Gastrocnemius medialis (tissue), 4 donors: Measurements from ENCODE around the gene KDELR1. TPM values are rescaled to one million over a fixed set of nuclear protein-coding genes. Genes with fewer than 3 reads are reported as not detected.

Source experiments
- ATAC-seq, 2 donors: fragments of 150-250 bp; one replicate each; pipeline ENCODE4 v1.9.1; 2016
- DNase-seq, 2 donors: peaks; one replicate each; pipeline ENCODE4 v3.0.0-alpha.2; 2019
- H3K27ac ChIP-seq, 4 donors: fragments of 200-600 bp; sonication (generic); 1 replicate in 1 of 4; 2 replicates in 3 of 4; pipeline ENCODE4 v1.5.1; 2016 to 2018; ENCODE audit warnings: mild to moderate bottlenecking in 2 of 4, moderate library complexity in 1 of 4
- H3K27me3 ChIP-seq, 3 donors: fragments of 200-600 bp; sonication (generic) in 2 of 3; 1 replicate in 1 of 3; 2 replicates in 2 of 3; pipeline versions ENCODE4 v1.5.1 to v1.6.0; 2016 to 2019; ENCODE audit warnings: mild to moderate bottlenecking in 1 of 3, moderate library complexity in 1 of 3
- H3K36me3 ChIP-seq, 2 donors: fragments of 200-600 bp; sonication (generic) in 1 of 2; one replicate each; pipeline ENCODE4 v1.5.1; 2017 to 2018
- H3K4me1 ChIP-seq, 2 donors: fragments of 200-600 bp; sonication (generic) in 1 of 2; one replicate each; pipeline ENCODE4 v1.5.1; 2016 to 2017; ENCODE audit warnings: mild to moderate bottlenecking in 2 of 2
- H3K4me3 ChIP-seq, 4 donors: fragments of 200-600 bp; sonication (generic) in 3 of 4; 1 replicate in 1 of 4; 2 replicates in 3 of 4; pipeline ENCODE4 v1.5.1; 2016 to 2019; ENCODE audit warnings: mild to moderate bottlenecking in 2 of 4
- H3K9me3 ChIP-seq, 3 donors: fragments of 200-600 bp; sonication (generic) in 2 of 3; 1 replicate in 1 of 3; 2 replicates in 2 of 3; pipeline ENCODE4 v1.5.1; 2016 to 2019
- POLR2A ChIP-seq, 2 donors: fragments of 450-650 bp; IDR thresholded peaks; one replicate each; pipeline ENCODE4 v1.6.1; 2017; ENCODE audit warnings: antibody characterized with exemption in 2 of 2, mild to moderate bottlenecking in 2 of 2, moderate library complexity in 2 of 2
- in situ Hi-C, 4 donors: fragments of 200-750 bp; cut with MboI; loops; one replicate each; pipeline versions ENCODE4 v1.15.0 to v1.8.0; 2017; ENCODE audit warnings: low sequenced_read_pairs in 4 of 4
- intact Hi-C: fragments of 100-400 bp; cut with DNase I; formaldehyde crosslinking; loops from one replicate; pipeline ENCODE4 v1.15.1; 2023; ENCODE audit warnings: low total_unique reads
- total RNA-seq, 4 donors: library from RNA; depleted of rRNA; stranded (reverse); fragments of >200 nt; gene quantifications; one replicate each; pipeline versions ENCODE4 v1.1.0 to v1.2.3, GENCODE V29; 2016
- TF ChIP-seq, protein P1 (sequence below), 5 experiments: fragments of 450-650 bp in 3 of 5; fragments of 200-600 bp in 2 of 5; sonication (generic) in 2 of 5; IDR thresholded peaks in 4 of 5; conservative IDR thresholded peaks in 1 of 5; 1 replicate in 4 of 5; 2 replicates in 1 of 5; pipeline ENCODE4 v1.5.1; 2016 to 2019; ENCODE audit warnings: antibody characterized with exemption in 5 of 5, mild to moderate bottlenecking in 3 of 5, moderate library complexity in 3 of 5

Gene KDELR1
- total RNA-seq, 4 donors from 2014 or later, result 44.9 to 64.7 (median 54.0) TPM

DNA sequence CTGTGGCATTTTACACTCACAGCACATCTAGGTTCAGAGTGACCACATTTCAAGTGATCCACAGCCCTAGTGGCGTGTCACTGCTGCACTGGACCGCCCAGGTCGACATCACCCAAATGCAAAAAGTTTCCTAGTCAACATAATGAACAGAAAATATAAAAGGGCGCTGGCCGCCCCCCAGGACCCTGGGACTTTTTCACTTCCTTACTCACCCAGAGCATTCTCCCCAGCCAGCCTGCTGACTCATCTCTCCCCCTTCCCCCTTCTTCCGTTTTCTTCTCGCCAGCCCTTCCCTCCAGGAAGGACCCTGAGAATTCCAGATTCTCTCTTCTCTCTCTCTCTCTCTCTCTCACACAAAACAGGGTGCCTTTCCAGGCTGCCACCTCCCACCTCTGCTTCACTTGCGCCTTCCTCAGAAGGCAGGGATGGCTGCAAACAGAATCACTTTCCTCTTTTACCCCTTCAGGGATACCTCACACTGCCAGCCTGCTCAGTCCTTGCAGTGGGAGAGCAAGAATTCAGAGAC lies 33.4 kb upstream of the KDELR1 start:
- in situ Hi-C loops (no loop called here), intact Hi-C loops (no loop called here)
- H3K9me3 ChIP-seq, result no peaks in the 10 kb centered on the region
- H3K4me1 ChIP-seq, result no peaks in the 10 kb centered on the region
- no peak overlapping the region for H3K27ac ChIP-seq
- ATAC-seq (no peak), DNase-seq (no peak)
- no peak for TF ChIP-seq POLR2A (IDR thresholded peaks at IDR 0.05)
- no peak overlapping the region for H3K4me3 ChIP-seq
- no peaks in the 10 kb centered on the region for H3K36me3 ChIP-seq
- H3K27me3 ChIP-seq, result no peaks in the 10 kb centered on the region

DNA sequence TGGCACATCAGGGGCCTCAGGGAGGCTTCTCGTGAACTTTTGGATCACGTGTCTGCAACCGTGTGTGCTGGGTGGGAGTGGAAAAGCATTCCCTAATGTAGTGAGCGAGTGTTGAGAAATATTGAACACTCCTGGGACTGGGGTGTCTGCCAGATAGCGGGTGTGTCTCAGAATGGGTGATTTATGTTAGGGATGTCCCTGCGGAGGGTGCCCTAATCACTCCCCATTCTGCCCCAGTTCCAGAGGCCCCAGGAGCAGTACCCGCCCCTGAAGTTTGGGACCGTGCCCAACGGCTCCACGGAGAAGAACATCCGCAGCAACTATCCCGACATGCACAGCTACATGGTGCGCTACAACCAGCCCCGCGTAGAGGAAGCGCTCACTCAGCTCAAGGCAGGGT lies 30.2 kb upstream of the KDELR1 start:
- H3K27me3 ChIP-seq, result peaks cover 3 to 7% (median 5%) of the 10 kb centered on the region in 3 donors
- H3K4me1 ChIP-seq, result no peaks in the 10 kb centered on the region
- ATAC-seq, result peak in 1 of 2 donors; percentile 30
- H3K36me3 ChIP-seq, result no peaks in the 10 kb centered on the region
- in situ Hi-C loops, result no loop called here
- H3K27ac ChIP-seq, result no peak overlapping the region
- H3K9me3 ChIP-seq, result no peaks in the 10 kb centered on the region
- no peak for TF ChIP-seq POLR2A (IDR thresholded peaks at IDR 0.05)
- TF ChIP-seq, protein P1, sequence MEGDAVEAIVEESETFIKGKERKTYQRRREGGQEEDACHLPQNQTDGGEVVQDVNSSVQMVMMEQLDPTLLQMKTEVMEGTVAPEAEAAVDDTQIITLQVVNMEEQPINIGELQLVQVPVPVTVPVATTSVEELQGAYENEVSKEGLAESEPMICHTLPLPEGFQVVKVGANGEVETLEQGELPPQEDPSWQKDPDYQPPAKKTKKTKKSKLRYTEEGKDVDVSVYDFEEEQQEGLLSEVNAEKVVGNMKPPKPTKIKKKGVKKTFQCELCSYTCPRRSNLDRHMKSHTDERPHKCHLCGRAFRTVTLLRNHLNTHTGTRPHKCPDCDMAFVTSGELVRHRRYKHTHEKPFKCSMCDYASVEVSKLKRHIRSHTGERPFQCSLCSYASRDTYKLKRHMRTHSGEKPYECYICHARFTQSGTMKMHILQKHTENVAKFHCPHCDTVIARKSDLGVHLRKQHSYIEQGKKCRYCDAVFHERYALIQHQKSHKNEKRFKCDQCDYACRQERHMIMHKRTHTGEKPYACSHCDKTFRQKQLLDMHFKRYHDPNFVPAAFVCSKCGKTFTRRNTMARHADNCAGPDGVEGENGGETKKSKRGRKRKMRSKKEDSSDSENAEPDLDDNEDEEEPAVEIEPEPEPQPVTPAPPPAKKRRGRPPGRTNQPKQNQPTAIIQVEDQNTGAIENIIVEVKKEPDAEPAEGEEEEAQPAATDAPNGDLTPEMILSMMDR (IDR thresholded peaks at IDR 0.05 in 4 of 5, conservative IDR thresholded peaks at IDR 0.05 in 1 of 5), result no peak
- no peak overlapping the region for H3K4me3 ChIP-seq
- no peak for DNase-seq
- intact Hi-C loops, result no loop called here

DNA sequence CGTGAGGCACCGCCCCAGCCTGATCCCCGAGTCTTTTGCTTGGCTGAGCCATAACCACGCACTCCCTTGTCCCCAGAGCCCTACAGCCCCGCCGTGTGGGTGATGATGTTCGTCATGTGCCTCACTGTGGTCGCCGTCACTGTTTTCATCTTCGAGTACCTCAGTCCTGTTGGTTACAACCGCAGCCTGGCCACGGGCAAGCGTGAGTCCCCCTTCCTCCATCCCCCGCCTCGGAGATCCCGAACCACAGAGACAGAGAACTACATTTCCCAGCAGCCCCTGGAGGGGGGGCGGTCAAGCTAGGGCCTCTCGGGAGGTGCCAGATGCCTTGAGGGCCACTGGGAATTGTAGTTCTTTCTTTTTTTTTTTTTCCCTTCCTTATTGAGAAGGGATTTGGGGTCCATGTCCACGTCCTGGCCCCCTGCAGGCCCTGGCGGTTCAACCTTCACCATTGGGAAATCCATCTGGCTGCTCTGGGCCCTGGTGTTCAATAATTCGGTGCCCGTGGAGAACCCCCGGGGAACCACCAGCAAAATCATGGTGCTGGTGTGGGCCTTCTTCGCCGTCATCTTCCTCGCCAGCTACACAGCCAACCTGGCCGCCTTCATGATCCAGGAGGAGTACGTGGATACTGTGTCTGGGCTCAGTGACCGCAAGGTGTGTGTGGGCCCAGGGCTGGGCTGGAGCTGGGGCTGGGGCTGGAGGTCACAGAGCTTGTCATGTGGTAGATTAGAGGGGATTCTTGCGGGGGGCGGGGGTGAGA lies 28.0 kb upstream of the KDELR1 start:
- peak; percentile 15 to 44 for DNase-seq
- peaks cover 0 to 7% of the 10 kb centered on the region in 2 donors for H3K4me1 ChIP-seq
- ATAC-seq, result no peak
- TF ChIP-seq POLR2A (IDR thresholded peaks at IDR 0.05), result no peak
- TF ChIP-seq, protein P1 (IDR thresholded peaks at IDR 0.05 in 4 of 5, conservative IDR thresholded peaks at IDR 0.05 in 1 of 5), result no peak
- no peaks in the 10 kb centered on the region for H3K9me3 ChIP-seq
- H3K4me3 ChIP-seq, result no peak overlapping the region
- in situ Hi-C loops (no loop called here), intact Hi-C loops (no loop called here)
- peaks cover 24 to 29% (median 25%) of the 10 kb centered on the region in 3 donors for H3K27me3 ChIP-seq
- H3K36me3 ChIP-seq, result no peaks in the 10 kb centered on the region
- no peak overlapping the region for H3K27ac ChIP-seq

DNA sequence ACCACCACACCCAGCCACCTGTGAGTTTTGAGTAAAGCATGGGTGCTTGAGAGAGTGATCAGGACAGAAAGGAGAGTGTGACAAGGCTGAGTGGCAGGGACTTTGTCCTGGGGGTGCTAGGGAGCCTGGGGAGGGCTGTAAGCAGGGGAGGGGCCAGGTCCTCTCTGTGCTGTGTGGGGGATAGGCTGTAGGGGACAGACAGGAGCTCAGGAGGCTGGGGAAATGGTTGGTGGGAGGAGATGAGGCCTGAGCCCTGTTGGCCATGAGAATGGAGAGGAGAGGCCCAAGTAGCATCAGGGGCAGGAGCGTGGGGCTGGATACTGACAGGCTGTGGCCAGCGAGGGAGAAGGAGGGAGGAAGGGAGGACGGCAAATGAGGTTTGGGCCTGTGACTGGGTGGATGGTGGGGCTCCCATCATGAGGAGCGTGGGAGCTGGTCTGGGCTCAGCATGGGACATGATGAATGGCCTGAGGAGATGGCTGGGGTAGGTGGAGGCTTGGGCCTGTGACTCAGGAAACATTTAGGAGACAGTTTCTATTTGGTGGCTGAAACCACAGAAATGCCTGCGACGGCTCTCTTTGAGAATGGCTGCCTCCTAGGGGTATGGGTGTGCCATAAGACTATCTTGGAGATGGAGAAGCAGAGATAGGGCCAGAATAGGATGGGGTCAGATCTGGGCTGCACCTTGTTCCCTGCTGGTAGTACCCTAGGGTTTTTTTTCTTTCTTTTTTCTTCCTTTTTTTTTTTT lies 27.1 kb upstream of the KDELR1 start:
- intact Hi-C loops (no loop called here), in situ Hi-C loops (no loop called here)
- H3K27ac ChIP-seq, result no peak overlapping the region
- H3K27me3 ChIP-seq, result peaks cover 32 to 37% (median 33%) of the 10 kb centered on the region in 3 donors
- H3K9me3 ChIP-seq, result no peaks in the 10 kb centered on the region
- DNase-seq (no peak), ATAC-seq (no peak)
- TF ChIP-seq, protein P1 (IDR thresholded peaks at IDR 0.05 in 4 of 5, conservative IDR thresholded peaks at IDR 0.05 in 1 of 5), result no peak
- TF ChIP-seq POLR2A (IDR thresholded peaks at IDR 0.05), result no peak
- no peak overlapping the region for H3K4me3 ChIP-seq
- H3K36me3 ChIP-seq, result no peaks in the 10 kb centered on the region
- H3K4me1 ChIP-seq, result peaks cover 0 to 7% of the 10 kb centered on the region in 2 donors

DNA sequence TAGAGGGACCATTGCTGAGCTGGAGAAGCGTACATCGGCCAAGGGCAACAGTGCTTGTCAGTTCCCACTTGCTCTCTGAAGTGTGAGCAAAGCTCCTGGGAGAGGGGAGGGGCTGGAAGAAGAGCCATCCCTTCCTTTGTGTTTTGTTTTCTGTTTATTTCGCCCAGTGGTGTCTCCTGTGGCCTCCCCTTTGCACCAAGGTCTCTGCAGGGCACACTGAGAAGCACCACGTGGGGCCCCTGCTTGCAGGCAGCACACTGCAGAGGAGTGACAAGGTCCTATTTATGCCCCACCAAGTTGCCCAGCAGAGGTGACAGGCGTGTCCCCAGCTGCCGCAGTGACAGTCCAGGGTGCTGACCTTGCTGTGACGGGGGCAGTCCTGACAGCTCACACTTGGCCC lies 26.1 kb upstream of the KDELR1 start:
- in situ Hi-C loops (no loop called here), intact Hi-C loops (no loop called here)
- ATAC-seq (no peak), DNase-seq (no peak)
- H3K4me1 ChIP-seq, result peaks cover 0 to 7% of the 10 kb centered on the region in 2 donors
- H3K9me3 ChIP-seq, result no peaks in the 10 kb centered on the region
- no peak overlapping the region for H3K27ac ChIP-seq
- TF ChIP-seq, protein P1 (IDR thresholded peaks at IDR 0.05 in 4 of 5, conservative IDR thresholded peaks at IDR 0.05 in 1 of 5), result no peak
- no peak for TF ChIP-seq POLR2A (IDR thresholded peaks at IDR 0.05)
- peaks cover 32 to 40% (median 36%) of the 10 kb centered on the region in 3 donors for H3K27me3 ChIP-seq
- no peaks in the 10 kb centered on the region for H3K36me3 ChIP-seq
- no peak overlapping the region for H3K4me3 ChIP-seq
